ENCODE results near the gene NSMF.

DNA sequence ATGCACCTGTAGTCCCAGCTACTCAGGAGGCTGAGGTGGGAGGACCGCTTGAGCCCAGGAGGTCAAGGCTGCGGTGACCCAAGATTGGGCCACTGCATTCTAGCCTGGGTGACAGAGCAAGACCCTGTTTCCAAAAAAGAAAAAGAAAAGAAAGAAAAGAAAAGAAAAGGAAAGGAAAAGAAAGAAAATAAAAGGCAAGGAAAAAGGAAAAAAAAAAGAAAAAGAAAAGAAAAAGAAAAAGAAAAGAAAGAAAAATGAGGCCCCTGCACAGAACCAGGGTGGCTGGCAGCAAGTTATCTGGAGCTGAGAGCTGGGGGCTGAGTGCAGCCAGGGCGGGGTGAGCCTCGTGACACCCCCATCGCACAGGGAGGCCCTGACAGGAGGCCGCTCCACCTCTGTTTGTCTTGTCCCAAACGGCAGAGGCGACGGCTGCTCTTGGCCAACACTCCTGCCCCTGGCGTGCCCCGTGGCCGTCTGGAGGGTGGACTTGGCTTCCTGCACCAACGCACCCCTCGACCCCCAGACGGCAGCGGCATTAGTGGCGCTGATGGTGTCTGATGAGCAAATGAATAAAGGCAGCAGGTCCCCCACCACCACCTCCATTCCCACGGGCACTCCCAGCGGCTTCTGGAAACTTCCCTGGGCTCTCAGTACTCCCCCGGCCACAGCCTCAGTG lies 52.9 kb downstream of the NSMF start:
- no peak for TF ChIP-seq POLR2A (IDR thresholded peaks at IDR 0.05; ENCODE audit: low read depth, low read length)
- TF ChIP-seq PAX5 (IDR thresholded peaks at IDR 0.05; ENCODE audit: insufficient read depth, low read length, severe bottlenecking) = no peak
- TF ChIP-seq POLR2AphosphoS5 (IDR thresholded peaks at IDR 0.05; ENCODE audit: low read depth, low read length) = no peak
- no peak for TF ChIP-seq SPI1 (IDR thresholded peaks at IDR 0.05; ENCODE audit: low read depth, low read length)

All from GM12891 (cell line).